NB4 (cell line): ENCODE results near the gene HDGFL2.

ENCODE experiments used
- MYC ChIP-seq: IDR thresholded peaks from 2 replicates; pipeline ENCODE4 v1.6.1; 2011; ENCODE audit warnings: low read depth, low read length
- POLR2A ChIP-seq: IDR thresholded peaks from 2 replicates; pipeline ENCODE4 v1.6.1; 2011; ENCODE audit warnings: mild to moderate bottlenecking; ENCODE audit not compliant: insufficient read length; ENCODE audit errors: extremely low read depth
- TF ChIP-seq, protein P1 (sequence below): IDR thresholded peaks from one replicate; pipeline ENCODE4 v1.5.1; 2012; ENCODE audit warnings: low read depth, low read length
- TF ChIP-seq, protein P2 (sequence below): IDR thresholded peaks from 2 replicates; pipeline ENCODE4 v1.6.1; 2011; ENCODE audit warnings: low read depth, low read length

DNA sequence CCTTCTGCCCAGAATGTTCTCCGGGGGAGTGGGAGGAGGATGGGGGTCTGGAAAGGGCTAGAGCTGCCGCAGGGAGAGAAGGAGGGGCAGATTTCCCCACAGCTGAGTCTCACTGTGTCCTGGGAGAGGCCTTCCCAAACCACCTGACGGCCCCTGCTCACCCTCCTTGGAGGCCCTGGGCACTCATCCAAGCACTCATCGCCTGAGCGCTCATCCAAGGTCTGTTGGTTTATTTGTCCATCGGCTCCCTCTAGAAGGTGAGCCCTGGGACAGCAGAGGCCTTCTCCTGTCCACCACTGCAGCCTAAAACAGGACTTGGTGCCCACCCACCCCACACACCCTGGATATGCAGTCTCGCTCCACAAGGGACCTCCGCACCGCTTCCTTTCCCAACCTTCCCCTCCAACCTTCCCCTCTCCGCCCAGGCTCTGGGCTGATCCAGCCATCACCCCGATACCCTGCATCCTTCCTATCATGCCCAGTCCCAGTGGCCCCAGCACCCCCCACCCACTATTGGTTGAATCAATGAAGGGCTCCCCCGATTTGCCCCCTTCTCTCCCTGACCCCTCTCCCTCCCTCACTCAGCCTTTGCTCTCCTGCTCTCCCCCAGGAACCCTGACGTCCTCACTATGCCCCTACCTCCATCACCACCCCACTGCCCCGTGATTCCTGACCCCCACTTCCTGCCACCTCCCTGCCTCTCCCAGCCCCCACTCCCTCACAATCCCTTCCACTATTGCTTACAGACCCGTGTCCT lies 16.2 kb upstream of the HDGFL2 start:
- TF ChIP-seq, protein P1, sequence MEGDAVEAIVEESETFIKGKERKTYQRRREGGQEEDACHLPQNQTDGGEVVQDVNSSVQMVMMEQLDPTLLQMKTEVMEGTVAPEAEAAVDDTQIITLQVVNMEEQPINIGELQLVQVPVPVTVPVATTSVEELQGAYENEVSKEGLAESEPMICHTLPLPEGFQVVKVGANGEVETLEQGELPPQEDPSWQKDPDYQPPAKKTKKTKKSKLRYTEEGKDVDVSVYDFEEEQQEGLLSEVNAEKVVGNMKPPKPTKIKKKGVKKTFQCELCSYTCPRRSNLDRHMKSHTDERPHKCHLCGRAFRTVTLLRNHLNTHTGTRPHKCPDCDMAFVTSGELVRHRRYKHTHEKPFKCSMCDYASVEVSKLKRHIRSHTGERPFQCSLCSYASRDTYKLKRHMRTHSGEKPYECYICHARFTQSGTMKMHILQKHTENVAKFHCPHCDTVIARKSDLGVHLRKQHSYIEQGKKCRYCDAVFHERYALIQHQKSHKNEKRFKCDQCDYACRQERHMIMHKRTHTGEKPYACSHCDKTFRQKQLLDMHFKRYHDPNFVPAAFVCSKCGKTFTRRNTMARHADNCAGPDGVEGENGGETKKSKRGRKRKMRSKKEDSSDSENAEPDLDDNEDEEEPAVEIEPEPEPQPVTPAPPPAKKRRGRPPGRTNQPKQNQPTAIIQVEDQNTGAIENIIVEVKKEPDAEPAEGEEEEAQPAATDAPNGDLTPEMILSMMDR, result no peak
- TF ChIP-seq MYC, result no peak
- TF ChIP-seq POLR2A, result no peak
- TF ChIP-seq, protein P2, sequence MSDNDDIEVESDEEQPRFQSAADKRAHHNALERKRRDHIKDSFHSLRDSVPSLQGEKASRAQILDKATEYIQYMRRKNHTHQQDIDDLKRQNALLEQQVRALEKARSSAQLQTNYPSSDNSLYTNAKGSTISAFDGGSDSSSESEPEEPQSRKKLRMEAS, result no peak
